ENCODE data around the gene CTDP1. TPM values are rescaled to one million over a fixed set of nuclear protein-coding genes. Genes with fewer than 3 reads are reported as not detected.

Gene CTDP1
- total RNA-seq, 1 experiment from 2014 or later: 33.7 TPM

GRCh38 chr18:79717059-79717458 lies 37.5 kb downstream of the CTDP1 start:
- no peak overlapping the region for H2BK120ac ChIP-seq (ENCODE audit: low read depth, low read length, poor library complexity, severe bottlenecking)
- no peak for TF ChIP-seq CTCF (conservative IDR thresholded peaks at IDR 0.05)
- no peaks in the 10 kb centered on the region for H3K79me2 ChIP-seq (ENCODE audit: insufficient read depth, low read length)
- no CpG with 5 or more reads among the region's 7 CpGs for WGBS (ENCODE audit: extremely low coverage, insufficient read length, low lambda C conversion rate)
- no peak for DNase-seq
- no peak overlapping the region for H3K4ac ChIP-seq (ENCODE audit: low read depth, low read length)
- no peak overlapping the region for H3K9ac ChIP-seq (ENCODE audit: extremely low read depth, insufficient read length, low read length)
- no peak overlapping the region for H3K23ac ChIP-seq (ENCODE audit: insufficient read length, low read depth, low read length)
- no peaks in the 10 kb centered on the region for H3K27me3 ChIP-seq (ENCODE audit: insufficient read depth, low read length)
- H2BK20ac ChIP-seq (ENCODE audit: low read depth, low read length, poor library complexity, severe bottlenecking): no peak overlapping the region
- no peaks in the 10 kb centered on the region for H3K9me3 Mint-ChIP-seq
- no peaks in the 10 kb centered on the region for H3K4me1 ChIP-seq (ENCODE audit: insufficient read depth, low read length)
- H3K18ac ChIP-seq (ENCODE audit: insufficient read length, low read depth, low read length): no peak overlapping the region
- H2BK5ac ChIP-seq (ENCODE audit: insufficient read length, low read length): no peak overlapping the region
- H3K27me3 Mint-ChIP-seq (ENCODE audit: low read depth): no peaks in the 10 kb centered on the region
- H4K91ac ChIP-seq (ENCODE audit: insufficient read length, low read depth, low read length): no peak overlapping the region
- no peaks in the 10 kb centered on the region for H3K4me1 Mint-ChIP-seq
- no peak overlapping the region for H4K5ac ChIP-seq (ENCODE audit: insufficient read length, low read depth, low read length)
- H3K27ac ChIP-seq (ENCODE audit: insufficient read length, low read depth, low read length): no peak overlapping the region
- H3K79me1 ChIP-seq (ENCODE audit: insufficient read depth, low read depth, low read length, poor library complexity, severe bottlenecking): no peaks in the 10 kb centered on the region
- H3K27ac Mint-ChIP-seq: no peak overlapping the region
- H3K9me3 ChIP-seq (ENCODE audit: control insufficient read depth, low read depth, low read length): no peaks in the 10 kb centered on the region
- no peak overlapping the region for H2AK5ac ChIP-seq (ENCODE audit: insufficient read length, low read length)
- H4K8ac ChIP-seq (replicated peaks; ENCODE audit: insufficient read length, low read depth, low read length): no peak overlapping the region
- no peak overlapping the region for H3K14ac ChIP-seq (ENCODE audit: insufficient read depth, low read length)
- peaks cover 42 to 68% (median 57%) of the 10 kb centered on the region in 3 experiments for H3K36me3 Mint-ChIP-seq (ENCODE audit: insufficient read depth in 1 of 3, low read depth in 3 of 3)
- no peak overlapping the region for H3T11ph ChIP-seq (ENCODE audit: low read length)
- no peak overlapping the region for H3K56ac ChIP-seq (ENCODE audit: insufficient read length, low read depth, low read length)
- no peak overlapping the region for H3K4me3 Mint-ChIP-seq
- peaks cover 3% of the 10 kb centered on the region for H4K20me1 ChIP-seq (ENCODE audit: control insufficient read depth, insufficient read depth, insufficient read length)
- no peak overlapping the region for H2AFZ ChIP-seq (ENCODE audit: low read length)
- no peak overlapping the region for H2BK15ac ChIP-seq (ENCODE audit: low read depth, low read length)
- H3K4me2 ChIP-seq (ENCODE audit: insufficient read depth, insufficient read length, low read length): no peak overlapping the region
- H3K23me2 ChIP-seq (ENCODE audit: insufficient read length, low read depth, low read length, poor library complexity, severe bottlenecking): no peaks in the 10 kb centered on the region
- no peak overlapping the region for H2BK12ac ChIP-seq (ENCODE audit: insufficient read length, low read depth, low read length)

Measured in H9 (cell line).